PFSK-1 (cell line): ENCODE data around the gene ACP1.

Experiments
- REST ChIP-seq, 2 experiments: IDR thresholded peaks; 2 replicates each; pipeline versions ENCODE4 v1.6.1 to v1.8.0; 2011 to 2012; ENCODE audit warnings: low read depth in 2 of 2, low read length in 2 of 2, control low read depth in 1 of 2, inconsistent platforms in 1 of 2, mild to moderate bottlenecking in 1 of 2, moderate library complexity in 1 of 2; ENCODE audit not compliant: insufficient read depth in 1 of 2
- SIN3A ChIP-seq: IDR thresholded peaks from 2 replicates; pipeline ENCODE4 v1.6.1; 2012; ENCODE audit warnings: mild to moderate bottlenecking, low read length, moderate library complexity, borderline replicate concordance; ENCODE audit not compliant: insufficient read depth

GRCh38 chr2:278312-278926 lies 13.7 kb downstream of the ACP1 start:
- TF ChIP-seq SIN3A (no peak), REST (IDR thresholded peaks at IDR 0.05; ENCODE audit: insufficient read depth in 1 of 2, low read depth in 2 of 2, low read length in 2 of 2) (no peak)
